RWPE1 (cell line): ENCODE results near the gene AQP3.

Source experiments
- CTCF ChIA-PET: fragments of 350-600 bp; sonication (Branson Sonifier 250); formaldehyde crosslinking; extraction: SDS; loops from one replicate; lab custom pipeline; 2021; lab: Yijun Ruan, JAX
- POLR2A ChIA-PET: fragments of 400-600 bp; formaldehyde crosslinking; extraction: SDS; loops from one replicate; lab custom pipeline; 2020; ENCODE audit warnings: antibody characterized with exemption; ENCODE audit not compliant: low non-redundant PET; lab: Yijun Ruan, JAX
- DNase-seq: peaks from one replicate; pipeline ENCODE4 v3.0.0; 2012; ENCODE audit warnings: low spot score
- H3K27ac ChIP-seq: fragments of 450-650 bp; 2 replicates; pipeline ENCODE4 v1.5.1; 2017
- TF ChIP-seq, protein P1 (sequence below): fragments of 450-650 bp; conservative IDR thresholded peaks from 2 replicates; pipeline ENCODE4 v1.5.1; 2017; ENCODE audit warnings: low read depth, mild to moderate bottlenecking

Gene AQP3

DNA sequence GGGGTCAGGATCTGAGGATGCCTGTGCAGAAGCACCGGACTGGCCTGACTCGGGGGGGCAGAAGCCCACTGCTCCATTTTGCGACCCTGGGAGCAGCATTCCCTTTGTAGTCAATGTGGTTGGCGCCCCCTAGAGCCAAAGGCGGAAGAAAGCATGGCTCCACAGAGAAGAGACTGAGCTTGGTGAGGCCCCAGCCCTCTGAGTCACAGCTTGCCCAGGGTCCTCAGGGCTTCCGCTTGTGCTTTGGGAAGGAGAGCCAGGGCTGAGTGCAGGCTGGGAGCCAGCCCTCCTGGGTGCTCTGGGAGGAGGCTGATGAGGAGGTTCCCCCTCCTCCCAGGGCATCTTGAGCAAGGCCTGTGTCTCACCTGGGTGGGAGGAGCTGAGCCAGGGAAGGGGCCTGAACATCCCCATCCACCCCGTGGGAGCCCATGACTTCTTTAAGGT is 5.5 kb upstream of the AQP3 start:
- ChIA-PET CTCF (interaction anchor here (0.6 to 2.7 kb wide), 16 partner anchors 9 to 801 kb away, joined by 3 to 15 read pairs (median 4); partner anchors contain the start of genes AQP7 and NOL6), POLR2A (no interaction called here)
- TF ChIP-seq, protein P1, sequence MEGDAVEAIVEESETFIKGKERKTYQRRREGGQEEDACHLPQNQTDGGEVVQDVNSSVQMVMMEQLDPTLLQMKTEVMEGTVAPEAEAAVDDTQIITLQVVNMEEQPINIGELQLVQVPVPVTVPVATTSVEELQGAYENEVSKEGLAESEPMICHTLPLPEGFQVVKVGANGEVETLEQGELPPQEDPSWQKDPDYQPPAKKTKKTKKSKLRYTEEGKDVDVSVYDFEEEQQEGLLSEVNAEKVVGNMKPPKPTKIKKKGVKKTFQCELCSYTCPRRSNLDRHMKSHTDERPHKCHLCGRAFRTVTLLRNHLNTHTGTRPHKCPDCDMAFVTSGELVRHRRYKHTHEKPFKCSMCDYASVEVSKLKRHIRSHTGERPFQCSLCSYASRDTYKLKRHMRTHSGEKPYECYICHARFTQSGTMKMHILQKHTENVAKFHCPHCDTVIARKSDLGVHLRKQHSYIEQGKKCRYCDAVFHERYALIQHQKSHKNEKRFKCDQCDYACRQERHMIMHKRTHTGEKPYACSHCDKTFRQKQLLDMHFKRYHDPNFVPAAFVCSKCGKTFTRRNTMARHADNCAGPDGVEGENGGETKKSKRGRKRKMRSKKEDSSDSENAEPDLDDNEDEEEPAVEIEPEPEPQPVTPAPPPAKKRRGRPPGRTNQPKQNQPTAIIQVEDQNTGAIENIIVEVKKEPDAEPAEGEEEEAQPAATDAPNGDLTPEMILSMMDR = peak; percentile 80
- peak; percentile 96 for DNase-seq
- H3K27ac ChIP-seq = peak overlapping the region; percentile 76

DNA sequence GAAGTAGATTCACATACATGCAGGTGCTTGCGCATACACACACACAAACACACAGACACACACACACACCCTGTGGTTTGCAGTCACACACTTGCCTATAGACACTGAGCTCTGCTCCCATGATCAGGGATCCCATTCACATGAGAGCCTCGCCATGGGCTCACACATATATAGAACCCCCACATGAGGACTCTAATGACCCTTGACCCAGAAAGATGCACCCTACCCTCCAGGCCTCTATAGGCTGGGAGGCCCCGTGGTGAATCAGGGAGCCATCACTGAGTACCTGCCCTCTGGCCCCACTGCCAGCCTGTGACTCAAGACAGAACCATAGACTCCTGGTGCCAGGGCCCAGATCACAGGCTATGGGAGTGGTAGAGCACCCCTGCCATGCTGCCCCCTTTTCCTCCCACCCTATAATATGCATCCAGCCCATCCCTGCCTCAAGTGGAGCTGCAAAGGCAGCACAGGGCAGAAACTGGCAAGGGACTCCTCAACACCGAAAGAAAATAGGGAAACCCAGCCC is 3.3 kb upstream of the AQP3 start:
- peak overlapping the region; percentile 34 for H3K27ac ChIP-seq
- ChIA-PET POLR2A (no interaction called here), CTCF (interaction anchor here (0.6 to 2.7 kb wide), 3 partner anchors 16 to 1692 kb away, joined by 3 to 15 read pairs (median 6); no protein-coding TSS in a partner anchor)
- no peak for DNase-seq
- TF ChIP-seq, protein P1 = no peak

DNA sequence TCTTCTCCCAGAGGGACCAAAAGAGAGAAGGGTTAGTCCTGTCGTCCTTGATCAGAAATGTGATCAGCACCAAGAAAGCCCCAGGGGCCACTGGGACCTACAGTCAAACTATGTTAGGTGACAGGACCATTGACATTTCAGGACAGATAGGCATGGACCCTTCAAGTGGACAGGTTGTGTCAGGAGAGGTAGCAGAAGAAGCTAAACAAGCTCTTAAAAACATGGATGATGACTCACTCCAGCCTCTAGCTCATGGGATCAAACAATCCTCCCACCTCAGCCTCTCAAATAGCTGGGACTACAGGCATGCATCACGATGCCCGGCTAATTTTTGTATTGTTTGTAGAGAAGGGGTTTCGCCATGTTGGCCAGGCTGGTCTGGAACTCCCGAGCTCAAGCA is 2.3 kb upstream of the AQP3 start:
- CTCF ChIA-PET = interaction anchor here (1.6 to 4.0 kb wide), 3 partner anchors 15 to 47 kb away, joined by 6 to 10 read pairs (median 6); partner anchors contain the start of gene AQP7

DNA sequence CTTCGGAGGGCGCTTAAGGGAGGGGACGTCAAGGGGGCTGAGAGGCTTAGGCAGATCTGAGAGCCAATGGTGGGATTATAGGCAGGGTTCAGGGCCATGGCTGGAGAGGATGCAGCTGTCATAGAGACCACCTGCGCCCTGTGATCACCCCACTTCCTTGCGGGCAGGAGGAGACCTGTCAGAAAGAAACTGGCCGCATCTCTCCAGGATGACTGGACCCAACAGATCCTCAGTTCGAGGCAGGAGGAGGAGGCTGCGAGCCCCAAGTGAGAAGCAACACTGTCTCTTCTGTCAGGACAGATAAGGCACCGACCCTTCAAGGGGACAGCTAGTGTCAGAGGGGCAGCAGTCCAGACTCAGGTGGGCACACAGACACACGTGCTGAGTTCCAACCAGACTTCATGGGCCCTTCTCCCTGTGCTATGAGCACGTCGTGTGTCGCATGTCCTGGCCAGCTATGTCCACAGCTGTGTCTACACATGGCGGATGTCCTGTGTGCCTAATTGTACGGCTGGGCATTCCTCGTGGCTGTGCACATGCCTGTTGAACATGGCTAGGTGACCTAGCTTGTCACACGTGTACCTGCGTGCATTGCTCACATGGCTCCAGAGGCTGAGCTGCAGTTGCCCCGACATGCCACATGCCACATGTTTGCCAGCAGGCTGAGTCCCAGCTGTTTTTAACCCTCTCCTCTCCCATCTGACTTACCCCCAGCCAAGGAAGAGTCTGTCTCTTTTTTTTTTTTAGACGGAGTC is 583 bp upstream of the AQP3 start:
- TF ChIP-seq, protein P1 = no peak
- peak overlapping the region; percentile 76 for H3K27ac ChIP-seq

More for the DNA sequence above, 2.3 kb upstream of the AQP3 start:
- POLR2A ChIA-PET = no interaction called here
- TF ChIP-seq, protein P1 = no peak
- H3K27ac ChIP-seq = 0 out of 2 replicates have a peak overlapping the region, but pooled peaks have one; percentile 34
- DNase-seq = no peak

DNA sequence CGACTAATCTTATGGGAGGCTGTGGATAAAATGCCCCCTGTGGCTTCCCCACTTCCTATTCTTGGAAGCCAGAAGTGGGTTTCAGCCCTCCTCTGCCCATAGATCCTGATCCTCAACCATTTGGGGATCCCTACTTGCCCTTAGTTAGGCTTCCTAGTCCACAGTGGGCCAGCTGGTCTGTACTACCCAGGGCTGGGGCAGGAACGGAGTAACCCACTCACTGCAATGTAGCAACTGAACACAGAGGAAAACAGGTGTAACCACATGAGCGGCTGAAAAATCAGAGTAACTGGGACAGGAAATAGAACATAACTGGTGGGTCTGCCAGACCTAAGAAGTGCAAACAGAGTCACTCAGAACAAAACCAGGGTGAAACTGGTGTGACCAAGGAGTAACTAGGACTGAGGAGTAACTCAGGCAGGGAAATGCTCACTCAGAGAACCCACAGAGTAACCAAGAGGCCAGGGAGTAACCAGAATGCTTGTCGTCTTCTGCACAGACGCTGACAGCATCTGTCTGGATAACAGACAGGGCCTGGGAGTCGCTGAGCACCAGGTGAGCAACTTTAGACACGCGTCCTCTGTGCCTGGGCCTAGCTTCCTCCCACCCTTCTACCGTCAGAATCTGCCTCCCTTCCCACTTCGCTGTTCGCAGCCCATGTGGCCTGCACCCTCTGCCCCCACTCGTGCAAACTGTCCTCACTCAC is 1.0 kb downstream of the AQP3 start:
- CTCF ChIA-PET = interaction anchor here (1.5 to 4.0 kb wide), 2 partner anchors 21 to 43 kb away, joined by 8 to 10 read pairs; partner anchors contain the start of gene AQP7
- TF ChIP-seq, protein P1 = no peak
- no peak for DNase-seq
- POLR2A ChIA-PET = no interaction called here
- H3K27ac ChIP-seq = peak overlapping the region; percentile 76

More for the DNA sequence above, 583 bp upstream of the AQP3 start:
- CTCF ChIA-PET = interaction anchor here (0.6 to 4.0 kb wide), 12 partner anchors 11 to 74 kb away, joined by 3 to 10 read pairs (median 4); partner anchors contain the start of gene AQP7
- POLR2A ChIA-PET = no interaction called here
- DNase-seq = no peak
